Measurements from ENCODE around the gene PAQR5.
A peak's percentile ranks its signal among the peaks of the same experiment; 100 is the strongest.

The PAQR5 gene

DNA sequence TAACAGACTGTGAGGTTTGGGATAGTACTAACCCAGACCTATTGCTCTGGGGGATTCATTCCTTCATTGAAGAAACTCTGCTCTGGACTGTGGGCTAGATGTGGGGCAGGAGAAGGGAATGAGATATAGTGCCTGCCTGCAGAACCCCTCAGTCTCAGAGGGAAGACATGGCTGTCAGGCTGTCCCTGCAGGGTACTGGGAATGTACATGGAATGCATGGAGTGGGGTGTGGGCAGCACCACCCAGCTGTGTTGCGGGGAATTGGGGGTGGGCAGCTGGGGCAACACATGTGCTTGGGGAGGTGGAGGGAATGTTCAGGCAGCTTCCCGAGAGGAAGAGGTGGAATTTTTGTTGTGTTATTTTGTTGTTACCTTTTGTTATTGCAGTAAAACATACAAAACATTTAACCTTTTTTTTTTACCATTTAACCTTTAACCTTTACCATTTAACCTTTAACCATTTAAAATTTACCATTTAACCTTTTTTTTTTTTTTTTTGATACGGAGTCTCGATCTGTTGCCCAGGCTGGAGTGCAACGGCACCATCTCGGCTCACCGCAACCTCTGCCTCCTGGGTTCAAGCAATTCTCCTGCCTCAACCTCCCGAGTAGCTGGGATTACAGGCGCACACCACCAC lies 7.3 kb downstream of the PAQR5 start:
- TF ChIP-seq, protein P1, sequence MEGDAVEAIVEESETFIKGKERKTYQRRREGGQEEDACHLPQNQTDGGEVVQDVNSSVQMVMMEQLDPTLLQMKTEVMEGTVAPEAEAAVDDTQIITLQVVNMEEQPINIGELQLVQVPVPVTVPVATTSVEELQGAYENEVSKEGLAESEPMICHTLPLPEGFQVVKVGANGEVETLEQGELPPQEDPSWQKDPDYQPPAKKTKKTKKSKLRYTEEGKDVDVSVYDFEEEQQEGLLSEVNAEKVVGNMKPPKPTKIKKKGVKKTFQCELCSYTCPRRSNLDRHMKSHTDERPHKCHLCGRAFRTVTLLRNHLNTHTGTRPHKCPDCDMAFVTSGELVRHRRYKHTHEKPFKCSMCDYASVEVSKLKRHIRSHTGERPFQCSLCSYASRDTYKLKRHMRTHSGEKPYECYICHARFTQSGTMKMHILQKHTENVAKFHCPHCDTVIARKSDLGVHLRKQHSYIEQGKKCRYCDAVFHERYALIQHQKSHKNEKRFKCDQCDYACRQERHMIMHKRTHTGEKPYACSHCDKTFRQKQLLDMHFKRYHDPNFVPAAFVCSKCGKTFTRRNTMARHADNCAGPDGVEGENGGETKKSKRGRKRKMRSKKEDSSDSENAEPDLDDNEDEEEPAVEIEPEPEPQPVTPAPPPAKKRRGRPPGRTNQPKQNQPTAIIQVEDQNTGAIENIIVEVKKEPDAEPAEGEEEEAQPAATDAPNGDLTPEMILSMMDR (IDR thresholded peaks at IDR 0.05; ENCODE audit: extremely low read depth, insufficient read depth, missing control alignments): no peak
- in situ Hi-C loops (cut with MboI; ENCODE audit: low pct_unique_long_range_greater_than_20kb, low sequenced_read_pairs, unreplicated experiment): no loop called here
- no peak for DNase-seq (ENCODE audit: low spot score)

DNA sequence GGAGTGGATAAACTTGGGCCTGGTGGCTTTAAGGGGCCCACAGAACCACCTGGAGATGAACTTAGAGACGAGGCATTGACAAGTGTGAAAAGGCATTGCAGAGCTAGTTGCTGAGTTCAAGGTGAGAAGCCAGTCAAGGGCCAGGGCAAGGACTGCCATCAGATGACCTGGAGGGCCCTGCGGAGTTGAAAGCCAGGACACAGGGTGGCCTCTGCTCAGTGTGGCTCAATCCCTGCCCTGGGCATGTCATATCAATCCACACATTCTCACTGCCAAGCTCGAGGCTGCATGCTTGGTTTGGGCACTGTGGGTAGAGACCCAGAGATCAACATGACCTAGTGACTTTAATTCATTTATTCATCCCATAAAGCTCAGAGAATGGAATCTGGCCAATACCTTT lies 9.2 kb downstream of the PAQR5 start:
- in situ Hi-C loops (cut with MboI; ENCODE audit: low pct_unique_long_range_greater_than_20kb, low sequenced_read_pairs, unreplicated experiment): no loop called here
- DNase-seq (ENCODE audit: low spot score): no peak
- TF ChIP-seq, protein P1 (IDR thresholded peaks at IDR 0.05; ENCODE audit: extremely low read depth, insufficient read depth, missing control alignments): no peak

DNA sequence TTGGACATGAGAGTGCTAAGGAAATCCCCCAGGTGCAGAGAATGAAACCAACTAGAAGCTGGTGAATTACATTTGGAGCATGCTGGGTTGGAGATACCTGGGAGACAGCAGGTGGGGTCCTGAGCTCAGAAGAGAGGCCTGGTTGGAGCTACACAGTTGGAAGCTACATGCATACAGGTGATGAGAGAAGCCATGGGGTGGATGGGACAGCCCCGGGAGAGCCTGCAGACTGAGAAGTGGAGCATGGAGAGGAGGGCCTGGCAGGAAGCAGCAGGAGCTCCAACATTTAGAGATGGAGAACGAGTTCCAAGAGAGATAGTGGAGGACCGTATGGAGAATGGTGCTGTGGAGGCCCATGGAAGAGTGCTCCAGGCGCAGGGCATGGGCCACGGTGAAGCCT lies 10.2 kb downstream of the PAQR5 start:
- in situ Hi-C loops (cut with MboI; ENCODE audit: low pct_unique_long_range_greater_than_20kb, low sequenced_read_pairs, unreplicated experiment): no loop called here
- TF ChIP-seq, protein P1 (IDR thresholded peaks at IDR 0.05; ENCODE audit: extremely low read depth, insufficient read depth, missing control alignments): no peak
- no peak for DNase-seq (ENCODE audit: low spot score)

DNA sequence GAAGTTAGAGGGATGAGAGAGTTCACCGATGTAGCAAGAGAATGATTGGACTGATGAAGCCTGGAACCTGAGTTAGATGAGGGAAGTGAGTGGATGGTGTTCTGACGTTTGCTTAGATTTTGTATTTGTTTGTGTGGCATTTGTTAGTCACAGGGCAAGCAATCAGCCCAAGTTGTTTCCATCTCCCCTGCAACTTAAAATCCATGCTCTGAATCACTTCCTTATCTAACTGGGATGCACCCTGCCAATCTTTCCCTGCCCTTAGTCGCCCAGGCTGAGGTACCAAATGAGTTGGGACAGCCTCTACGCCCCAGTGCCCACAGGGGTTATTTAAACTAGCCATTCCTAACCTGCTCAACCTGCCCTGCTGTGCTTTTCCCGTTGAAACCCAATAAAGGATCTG lies 12.6 kb downstream of the PAQR5 start:
- TF ChIP-seq, protein P1 (IDR thresholded peaks at IDR 0.05; ENCODE audit: extremely low read depth, insufficient read depth, missing control alignments): no peak
- in situ Hi-C loops (cut with MboI; ENCODE audit: low pct_unique_long_range_greater_than_20kb, low sequenced_read_pairs, unreplicated experiment): no loop called here
- no peak for DNase-seq (ENCODE audit: low spot score)

DNA sequence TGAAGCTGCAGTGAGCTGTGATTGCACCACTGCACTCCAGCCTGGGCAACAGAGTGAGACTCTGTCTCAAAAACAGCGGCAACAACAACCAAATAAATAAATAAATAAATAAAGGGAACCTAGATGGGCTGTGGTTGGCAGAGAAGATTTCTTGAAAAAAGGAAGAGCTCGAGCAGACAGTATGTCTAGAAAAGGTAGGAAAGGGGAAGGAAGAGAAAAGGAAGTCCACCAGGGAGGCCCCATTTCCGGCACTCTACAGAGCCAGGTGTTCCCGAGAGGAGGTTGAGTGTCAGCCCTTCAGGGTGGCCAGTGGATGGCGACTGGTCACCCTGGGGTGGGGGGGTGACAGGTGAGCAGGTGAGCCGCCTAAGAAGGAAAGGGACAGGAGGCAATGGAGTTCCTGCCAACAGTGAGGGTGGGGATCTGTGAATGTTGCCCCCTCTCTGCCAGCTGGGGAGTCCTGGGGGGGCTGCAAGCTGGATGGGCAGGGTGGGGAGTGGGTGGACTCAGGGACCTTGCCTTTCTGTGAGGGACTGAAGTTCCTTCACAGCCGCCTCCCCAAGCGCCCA lies 14.8 kb downstream of the PAQR5 start:
- DNase-seq (ENCODE audit: low spot score): no peak
- TF ChIP-seq, protein P1 (IDR thresholded peaks at IDR 0.05; ENCODE audit: extremely low read depth, insufficient read depth, missing control alignments): no peak
- in situ Hi-C loops (cut with MboI; ENCODE audit: low pct_unique_long_range_greater_than_20kb, low sequenced_read_pairs, unreplicated experiment): no loop called here

DNA sequence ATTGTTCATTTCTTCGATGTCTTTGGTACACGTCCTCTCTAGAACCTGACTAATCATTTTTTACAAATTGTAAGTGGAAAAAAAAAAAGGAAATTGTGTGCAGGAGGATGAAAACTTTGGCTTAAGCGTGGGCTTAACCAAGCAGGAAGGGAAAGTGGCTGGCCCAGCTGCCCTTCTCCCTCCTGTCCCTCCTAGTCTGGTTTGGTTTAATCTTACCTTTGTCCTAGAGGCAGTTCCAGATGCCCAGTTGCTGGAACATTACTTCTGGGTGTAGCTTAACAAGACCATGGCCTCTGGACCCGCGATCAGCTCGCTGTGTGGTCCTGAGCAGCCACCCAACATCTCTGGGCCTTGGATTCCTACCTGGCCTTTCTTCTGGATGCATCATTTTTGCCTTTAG lies 15.4 kb downstream of the PAQR5 start:
- in situ Hi-C loops (cut with MboI; ENCODE audit: low pct_unique_long_range_greater_than_20kb, low sequenced_read_pairs, unreplicated experiment): no loop called here
- TF ChIP-seq, protein P1 (IDR thresholded peaks at IDR 0.05; ENCODE audit: extremely low read depth, insufficient read depth, missing control alignments): no peak
- DNase-seq (ENCODE audit: low spot score): peak; percentile 10
